Measurements from ENCODE around the gene HSPA4. TPM values are rescaled to one million over a fixed set of nuclear protein-coding genes. Genes with fewer than 3 reads are reported as not detected.

HSPA4 gene
- total RNA-seq = 72.2 and 102 TPM in 2 replicates

GRCh38 chr5:133051542-133052316 lies at the start of gene HSPA4:
Gene HSPA4, plus strand, starts transcription at chr5:133052013. Its CDS starts 238 bp downstream, at chr5:133052251.

GRCh38 chr5:133025804-133026663 lies 25.8 kb upstream of the HSPA4 start, which contains the start of gene ZCCHC10:
Gene ZCCHC10, minus strand, starts transcription at chr5:133026549. Its CDS starts 12 bp downstream, at chr5:133026537.

Small RNAs within 50 kb of the gene (small RNA-seq; reads per million reads assigned to genes)
- not detected for gene AC113410.1
- gene AC113410.3 = not detected

Other genes starting within 250 kb of the HSPA4 start
- 6.0 and 13.0 TPM in 2 replicates for gene SOWAHA, start 238.7 kb upstream of the HSPA4 start, total RNA-seq
- 8.8 and 10.6 TPM in 2 replicates for gene SHROOM1, start 221.4 kb upstream of the HSPA4 start, total RNA-seq
- gene GDF9, start 185.5 kb upstream of the HSPA4 start, total RNA-seq = under 0.01 and 0.22 TPM in 2 replicates
- gene UQCRQ, start 185.4 kb upstream of the HSPA4 start, total RNA-seq = 62.5 and 78.5 TPM in 2 replicates
- 0.39 TPM in 1 of 2 replicates, not detected in the other for gene LEAP2, start 178.3 kb upstream of the HSPA4 start, total RNA-seq
- gene AFF4, start 88.4 kb upstream of the HSPA4 start, total RNA-seq = 45.5 and 67.0 TPM in 2 replicates
- gene ZCCHC10, start 25.5 kb upstream of the HSPA4 start, total RNA-seq = 17.0 and 23.2 TPM in 2 replicates